DMS53 treated with DMSO at 0.1 percent for 48 hours (cell line): Measurements from ENCODE around the gene CYP46A1.
"Not testable (repeated sequence)": the region's sequence is repeated elsewhere in the genome, so short reads cannot be mapped to it uniquely, and the experiment has no call there.

ENCODE experiments used
- DNase-seq: peaks from one replicate; lab custom pipeline; 2025; ENCODE audit not compliant: unreplicated experiment; lab: John Stamatoyannopoulos, UW

CYP46A1 gene

DNA sequence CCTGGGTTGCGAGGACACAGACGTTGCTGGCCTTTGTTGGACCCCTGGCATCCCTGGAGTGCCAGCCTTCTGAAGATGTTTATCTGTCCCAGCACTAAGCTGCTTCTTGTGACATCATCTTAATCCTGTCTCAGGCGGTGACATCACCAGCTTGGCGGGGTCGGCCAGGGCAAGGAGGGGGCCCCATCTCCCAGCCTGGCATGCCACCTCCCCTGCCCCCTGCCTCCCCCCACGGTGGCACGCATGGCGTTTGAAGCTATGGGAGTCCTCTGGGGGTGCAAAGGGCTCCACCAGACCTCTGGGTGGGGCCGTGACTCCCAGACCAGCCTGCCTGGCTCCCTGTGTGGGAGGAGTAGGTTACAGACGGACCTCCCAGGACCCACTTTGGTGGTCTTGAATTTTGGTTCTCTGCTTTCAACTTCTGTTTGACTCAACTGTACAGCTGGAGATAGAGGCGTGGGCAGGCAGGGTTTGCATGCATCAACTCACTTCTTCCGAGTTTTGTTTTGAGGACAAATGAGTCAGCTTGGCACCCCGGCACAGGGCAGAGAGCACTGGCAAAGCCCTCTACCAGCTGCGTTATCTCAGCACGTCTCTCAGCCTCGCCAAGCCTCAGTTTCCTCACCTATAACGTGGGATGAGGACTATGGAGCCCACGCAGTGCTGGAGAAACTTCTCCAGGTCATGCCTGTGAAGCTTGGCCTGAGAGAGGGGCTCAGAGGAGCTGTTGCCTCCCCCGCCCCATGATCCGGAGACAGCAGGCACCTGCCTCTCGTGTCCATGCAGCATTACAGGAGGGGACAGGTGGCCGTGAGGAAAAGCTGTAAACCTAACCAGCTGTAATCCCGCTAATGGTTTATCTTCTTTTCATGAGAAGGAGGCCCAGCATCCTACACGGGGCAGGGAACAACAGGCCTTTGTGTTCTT lies 70.3 kb downstream of the CYP46A1 start:
- no peak for DNase-seq

- no peak for DNase-seq
Measured at GRCh38 chr14:99755068-99755405, 70.9 kb downstream of the CYP46A1 start.

DNA sequence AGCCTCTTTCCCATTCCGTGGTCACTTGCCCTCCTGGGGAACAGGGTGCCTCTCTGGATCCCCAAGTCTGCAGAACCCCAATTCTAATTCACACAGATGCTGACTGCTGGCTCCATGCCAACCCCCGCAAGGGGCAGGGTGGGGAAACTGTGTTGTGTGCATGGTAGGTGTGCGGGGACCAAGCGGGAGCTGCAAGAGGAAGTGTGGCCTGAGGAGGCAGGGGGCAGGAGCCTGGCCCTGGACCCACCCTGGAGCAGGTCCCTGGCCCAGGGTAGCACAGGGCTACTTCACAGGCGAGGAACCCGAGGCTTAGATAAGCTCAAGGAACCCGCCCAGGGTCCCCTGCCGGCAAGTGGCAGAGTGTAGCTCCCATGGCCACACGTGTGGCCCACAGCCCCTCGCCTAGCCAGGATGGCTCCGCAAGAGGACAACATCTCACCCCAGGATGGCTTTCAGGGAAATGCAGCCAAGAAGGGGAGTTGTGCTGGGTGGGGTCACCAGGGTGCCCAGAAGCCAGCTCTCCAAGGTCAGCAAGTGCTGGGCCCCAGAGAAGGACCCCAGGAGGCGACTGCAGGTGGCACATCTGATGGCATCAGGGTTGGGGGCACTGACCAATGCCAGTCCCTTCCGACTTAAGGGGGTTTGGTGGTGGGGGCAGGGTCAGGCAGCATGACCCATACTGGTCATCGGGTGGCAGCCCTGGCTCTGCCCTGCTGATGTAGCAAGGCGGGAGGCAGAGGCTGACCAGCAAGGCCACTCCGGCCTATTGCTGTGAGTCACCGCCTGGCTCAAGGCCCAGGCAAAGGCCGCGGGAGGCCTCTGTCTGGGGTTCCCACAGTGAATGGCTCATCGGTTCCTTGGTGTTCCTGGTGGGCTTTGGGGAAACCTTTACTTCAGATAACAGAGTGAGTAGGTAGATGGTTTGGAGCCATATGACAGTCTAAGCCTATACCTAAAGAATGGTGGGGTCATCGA lies 71.8 kb downstream of the CYP46A1 start:
- no peak for DNase-seq

DNA sequence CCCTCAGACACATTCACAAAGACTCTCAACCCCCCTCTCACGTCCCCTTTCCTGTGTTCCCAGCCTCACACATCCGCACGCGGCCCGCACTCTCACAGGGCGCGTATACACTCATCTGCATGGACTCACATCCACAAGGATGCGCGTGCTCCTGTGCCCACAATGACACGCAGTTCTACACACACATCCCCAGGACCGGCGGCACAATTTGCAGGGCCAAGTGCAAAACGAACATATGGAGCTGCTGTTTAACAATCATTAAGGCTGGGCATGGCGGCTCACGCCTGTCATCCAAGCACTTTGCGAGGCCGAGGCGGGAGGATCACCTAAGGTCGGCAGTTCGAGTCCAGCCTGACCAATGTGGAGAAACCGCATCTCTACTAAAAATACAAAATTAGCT lies 72.7 kb downstream of the CYP46A1 start:
- DNase-seq, result no peak

DNA sequence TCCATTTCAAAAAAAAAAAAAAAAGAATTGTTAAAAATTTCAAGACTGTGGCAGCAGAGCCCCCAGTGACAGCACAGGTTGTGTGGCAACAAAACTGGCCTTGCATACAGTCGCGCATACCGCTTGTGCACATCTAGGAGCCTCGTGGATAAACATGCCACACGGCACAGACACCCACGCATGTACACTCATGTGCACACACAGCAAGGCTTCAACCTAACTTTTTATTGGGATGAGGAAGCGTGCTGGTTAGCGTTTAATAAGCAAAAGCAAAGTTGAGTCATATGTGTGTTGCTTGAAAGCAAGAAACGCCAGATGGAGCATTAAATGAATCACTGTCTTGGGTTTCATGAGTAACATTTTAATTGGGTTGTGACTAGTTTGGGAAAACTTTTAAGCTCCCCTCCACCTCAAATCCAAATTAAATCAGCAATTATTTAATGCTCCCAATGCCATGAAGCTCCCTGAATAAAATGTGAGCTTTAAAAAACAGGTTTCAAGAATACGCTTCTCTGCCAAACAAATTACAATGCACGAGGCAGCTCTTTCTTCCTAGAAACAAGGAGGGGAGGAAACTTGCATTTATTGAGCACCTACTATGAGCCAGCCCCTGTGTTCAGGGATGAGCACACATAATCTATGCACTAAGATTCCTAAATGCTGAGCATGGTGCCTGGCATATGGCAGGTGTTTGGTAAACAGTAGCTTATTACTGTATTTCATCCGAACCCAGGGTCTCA lies 73.4 kb downstream of the CYP46A1 start:
- no peak for DNase-seq

- no peak for DNase-seq
Measured at GRCh38 chr14:99758121-99758821, 74.2 kb downstream of the CYP46A1 start.

DNA sequence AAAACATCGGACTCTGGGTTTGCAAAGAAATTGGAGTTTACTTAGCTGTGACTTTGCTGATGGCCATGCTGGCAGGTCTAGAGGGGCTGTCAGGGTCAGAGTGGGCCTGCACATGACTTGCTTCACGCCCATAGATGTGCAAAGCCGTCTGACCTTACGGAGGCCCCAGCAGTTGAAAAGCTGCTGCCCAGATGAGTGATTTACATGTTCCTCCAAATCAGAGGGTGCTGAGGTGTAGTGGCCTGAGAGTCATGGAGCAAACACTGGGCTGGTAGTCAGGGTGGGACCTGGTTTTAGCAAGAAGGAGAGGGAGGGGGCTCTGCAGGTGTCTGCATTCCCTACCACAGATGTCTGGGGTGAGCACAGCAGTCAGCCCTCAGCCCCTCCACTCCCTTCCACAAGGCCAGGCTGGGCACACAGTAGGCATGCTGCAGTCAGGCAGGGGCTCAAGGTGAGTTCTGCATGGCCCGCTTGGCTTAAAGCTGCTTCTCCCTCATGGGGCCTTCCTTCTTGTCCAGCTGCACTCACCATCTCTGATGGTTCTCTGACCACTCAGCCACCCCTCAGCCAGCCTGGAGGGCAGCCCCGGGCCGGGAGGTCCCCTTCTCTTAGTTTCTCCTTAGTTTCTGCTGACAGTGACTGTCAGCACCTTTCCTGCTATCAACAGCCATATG lies 74.9 kb downstream of the CYP46A1 start:
- no peak for DNase-seq

- no peak for DNase-seq
Measured at GRCh38 chr14:99759546-99759925, 75.4 kb downstream of the CYP46A1 start.

DNA sequence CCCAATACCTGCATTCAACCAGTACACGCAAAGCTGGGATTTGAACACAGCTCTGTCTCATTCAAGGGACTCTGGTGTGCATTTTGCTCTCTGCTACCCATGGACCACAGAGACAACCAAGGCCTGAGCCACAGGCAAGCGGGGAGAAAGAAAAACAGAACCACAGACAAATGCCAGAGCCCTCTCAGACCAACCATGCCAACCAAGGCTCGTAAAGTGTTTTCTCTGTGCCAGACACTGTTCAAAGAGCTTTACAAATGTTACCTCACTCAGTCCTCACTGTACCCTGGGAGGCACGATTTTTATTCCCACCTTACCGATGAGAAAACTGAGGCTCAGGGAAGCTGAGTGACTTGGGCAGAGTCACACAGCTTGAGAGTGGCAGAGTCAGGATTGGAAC lies 76.7 kb downstream of the CYP46A1 start:
- no peak for DNase-seq

DNA sequence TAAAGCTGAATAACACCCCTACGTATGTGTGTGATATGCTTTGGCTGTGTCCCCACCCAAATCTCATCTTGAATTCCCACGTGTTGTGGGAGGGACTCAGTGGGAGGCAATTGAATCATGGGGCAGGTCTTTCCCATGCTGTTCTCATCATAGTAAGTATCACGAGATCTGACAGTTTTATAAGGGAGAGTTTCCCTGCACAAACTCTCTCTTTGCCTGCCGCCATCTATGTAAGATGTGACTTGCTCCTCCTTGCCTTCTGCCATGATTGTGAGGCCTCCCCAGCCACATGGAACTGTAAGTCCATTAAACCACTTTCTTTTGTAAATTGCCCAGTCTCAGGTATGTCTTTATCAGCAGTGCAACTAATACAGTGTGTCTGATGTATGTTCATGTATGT lies 78.8 kb downstream of the CYP46A1 start:
- DNase-seq, result not testable (repeated sequence)

- DNase-seq, result no peak
Measured at GRCh38 chr14:99763527-99764221, 79.6 kb downstream of the CYP46A1 start.

DNA sequence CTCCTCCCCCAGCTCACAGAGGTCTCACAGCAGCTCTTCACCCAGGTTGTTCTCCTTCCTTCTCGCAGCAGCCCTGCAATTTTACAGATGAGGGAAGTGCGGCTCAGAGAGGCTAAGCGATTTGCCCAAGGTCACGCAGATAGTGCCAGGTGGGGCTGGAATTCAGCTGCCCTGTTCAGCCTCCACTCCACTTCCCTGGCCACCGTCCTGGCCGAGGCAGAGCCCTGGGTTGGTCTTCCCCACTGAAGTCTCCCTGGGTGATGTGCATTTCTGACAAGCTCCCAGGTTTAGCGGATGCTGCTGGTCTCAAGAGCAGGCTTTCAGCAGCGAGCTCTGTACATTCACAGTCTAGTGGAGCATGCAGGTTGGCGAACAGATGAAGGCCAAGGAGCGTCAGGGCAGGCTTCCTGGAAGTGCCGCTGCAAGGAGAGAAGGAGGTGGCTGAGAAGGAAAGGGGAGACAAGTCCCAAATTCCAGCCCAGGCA lies 80.2 kb downstream of the CYP46A1 start:
- DNase-seq, result no peak

DNA sequence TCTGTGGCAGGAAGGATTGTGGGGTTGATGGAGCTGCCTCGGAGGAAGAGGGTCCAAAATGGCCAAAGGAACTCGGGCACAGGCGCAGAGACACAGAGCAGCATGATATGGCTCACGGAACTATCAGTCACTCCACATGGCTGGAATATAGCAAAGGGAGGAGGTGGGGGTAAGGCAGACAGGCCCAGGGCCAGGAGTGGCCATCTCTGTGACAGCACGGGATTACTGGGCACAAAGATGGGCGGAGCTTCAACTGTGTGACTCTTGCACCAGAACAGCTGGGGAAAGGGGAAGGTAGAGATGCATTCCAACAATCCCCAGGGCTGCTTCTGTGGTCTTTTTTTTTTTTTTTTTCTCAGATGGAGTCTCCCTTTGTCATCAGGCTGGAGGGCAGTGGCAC lies 84.3 kb downstream of the CYP46A1 start:
- DNase-seq, result no peak

DNA sequence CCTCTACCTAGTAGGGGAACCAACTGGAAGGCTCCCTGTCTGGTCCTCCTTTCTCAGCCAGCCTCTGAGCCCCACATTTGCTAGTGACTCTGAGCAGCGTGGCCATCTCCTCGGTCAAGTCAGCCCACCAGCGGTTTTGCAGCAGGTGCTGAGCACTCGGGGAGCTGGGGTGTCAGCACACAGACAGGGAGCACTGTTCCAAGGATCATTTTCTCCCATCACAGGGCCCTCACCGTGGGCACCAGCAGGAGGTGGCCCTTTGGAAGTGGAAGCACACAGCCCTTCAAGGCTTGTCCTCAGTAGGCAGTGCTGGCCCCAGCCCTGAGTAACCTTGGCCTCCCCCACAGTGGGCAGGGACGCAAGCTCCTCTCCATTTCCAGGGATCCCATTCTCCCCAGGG lies 85.0 kb downstream of the CYP46A1 start:
- no peak for DNase-seq

- no peak for DNase-seq
Measured at GRCh38 chr14:99769799-99770198, 85.7 kb downstream of the CYP46A1 start.

- DNase-seq, result no peak
Measured at GRCh38 chr14:99772371-99773283, 88.5 kb downstream of the CYP46A1 start.

DNA sequence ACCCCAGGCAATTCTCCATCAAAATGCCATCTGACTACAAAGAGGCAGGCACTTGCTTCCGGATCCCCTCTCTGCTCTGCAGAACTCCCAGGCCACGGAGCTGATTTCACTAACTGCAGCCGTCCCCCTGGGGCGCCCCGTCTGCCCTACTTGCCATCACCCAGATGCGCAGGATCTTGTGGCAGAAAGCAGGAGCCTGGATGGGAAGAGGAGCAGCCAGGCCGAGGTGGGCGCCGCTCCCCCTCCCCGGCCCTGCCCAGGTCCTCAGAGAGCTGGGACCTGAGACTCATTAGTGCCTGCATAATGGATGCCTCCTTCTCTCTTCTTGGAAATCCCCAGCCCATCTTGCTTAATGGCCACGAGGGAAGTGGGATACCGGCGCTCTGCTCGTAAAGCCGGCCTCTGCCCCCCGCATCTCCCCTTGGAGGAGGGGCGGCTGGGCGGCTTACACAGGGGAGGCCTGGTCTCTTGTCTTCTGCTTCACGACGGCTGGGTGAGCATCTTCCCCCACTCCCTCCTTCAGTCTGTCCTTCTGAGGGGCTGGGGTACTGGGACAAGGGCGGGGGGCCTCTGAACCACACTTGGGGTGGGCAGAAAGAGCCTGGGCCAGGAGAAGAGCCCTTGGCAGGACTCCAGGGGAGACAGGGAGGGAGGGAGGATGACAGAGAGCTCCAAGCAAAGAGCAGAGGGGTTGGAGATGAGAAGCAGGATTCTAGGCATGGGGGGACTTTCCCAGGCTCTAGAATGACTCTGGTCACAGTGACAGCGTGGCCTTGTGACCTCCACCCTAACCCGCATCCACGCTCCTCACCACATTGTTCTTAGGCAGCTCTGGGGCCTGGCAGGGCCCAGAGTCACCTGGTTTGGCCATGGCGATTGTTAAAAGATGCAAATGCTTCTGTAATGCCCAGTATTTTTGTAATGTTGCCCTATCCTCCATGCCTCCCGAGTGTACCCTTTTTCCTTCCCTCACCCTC lies 89.7 kb downstream of the CYP46A1 start:
- DNase-seq, result no peak
